ENCODE data around the gene SPATA24. TPM values are rescaled to one million over a fixed set of nuclear protein-coding genes. Genes with fewer than 3 reads are reported as not detected.

SPATA24 gene
- polyA plus RNA-seq, 3 donors: 1.6 to 3.5 (median 3.2) TPM

DNA sequence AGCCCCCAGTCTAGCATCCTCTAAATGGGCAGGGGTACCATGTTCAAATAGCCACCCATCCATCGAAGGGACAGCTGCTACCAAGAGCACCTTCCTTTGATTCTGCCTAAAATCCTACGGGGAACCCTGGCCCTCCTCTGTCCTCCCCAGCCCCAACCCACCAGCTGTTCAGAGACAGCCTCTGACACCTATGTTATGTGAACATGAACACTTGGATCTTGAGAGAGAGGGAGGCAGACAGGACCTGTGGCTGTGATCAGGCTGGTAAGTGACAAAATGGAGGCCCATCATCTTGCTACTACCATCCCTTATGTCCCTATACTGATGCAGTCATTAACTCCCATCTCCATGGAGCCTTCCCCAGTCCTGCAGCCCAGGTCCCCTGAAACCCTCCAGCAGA, 29.0 kb downstream of the SPATA24 start:
- Mint-ChIP-seq H3K27me3 (ENCODE audit: low read depth in 3 of 3) (peaks cover 0 to 12% (median 0%) of the 10 kb centered on the region in 3 donors), H3K4me1 (no peaks in the 10 kb centered on the region), H3K9me3 (peaks cover 0 to 3% (median 0%) of the 10 kb centered on the region in 7 donors), H3K27ac (no peak overlapping the region), H3K36me3 (peaks cover 28 to 50% of the 10 kb centered on the region in 2 donors), H3K4me3 (no peak overlapping the region)
- Histone ChIP-seq H3K79me2 (ENCODE audit: insufficient read depth, low read length) (no peaks in the 10 kb centered on the region), H3K27ac (ENCODE audit: low read depth in 1 of 2, low read length in 2 of 2) (no peak overlapping the region), H3K27me3 (ENCODE audit: control insufficient read depth in 2 of 2, insufficient read depth in 2 of 2, low read length in 2 of 2) (no peaks in the 10 kb centered on the region), H3K9me3 (replicated peaks in 1 of 2; ENCODE audit: control insufficient read depth in 1 of 2, insufficient read depth in 1 of 2, low read length in 2 of 2) (no peaks in the 10 kb centered on the region), H3K4me1 (ENCODE audit: control insufficient read depth in 1 of 2, insufficient read depth in 2 of 2, low read length in 2 of 2) (no peaks in the 10 kb centered on the region), H3K4me3 (replicated peaks in 1 of 3; ENCODE audit: low read depth in 2 of 3, low read length in 3 of 3) (no peak overlapping the region), H2AFZ (ENCODE audit: insufficient read depth, low read depth, low read length, poor library complexity, severe bottlenecking) (no peak overlapping the region), H3K4me2 (replicated peaks; ENCODE audit: extremely low read depth, low read length, poor library complexity, severe bottlenecking) (no peak overlapping the region), H3K9ac (ENCODE audit: insufficient read depth, low read length, poor library complexity, severe bottlenecking) (no peak overlapping the region), H4K20me1 (ENCODE audit: insufficient read depth, low read length) (peaks cover 2% of the 10 kb centered on the region), H3K36me3 (replicated peaks in 1 of 2; ENCODE audit: control insufficient read depth in 1 of 2, insufficient read depth in 2 of 2, low read length in 2 of 2) (peaks cover 15 to 37% of the 10 kb centered on the region in 2 donors)
- intact Hi-C loops (cut with micrococcal nuclease): no loop called here
- TF ChIP-seq CTCF (IDR thresholded peaks at IDR 0.05): no peak
- WGBS (ENCODE audit: insufficient coverage): 100% methylated on average over 1 of the region's 2 CpGs
- no peak for DNase-seq

GRCh38 chr5:139371482-139372435, 32.1 kb downstream of the SPATA24 start:
- H3K27ac Mint-ChIP-seq: peak overlapping the region in 1 of 7 donors; percentile 42
- H3K36me3 Mint-ChIP-seq: peaks cover 47 to 69% of the 10 kb centered on the region in 2 donors

More at GRCh38 chr5:139371482-139372435, 32.1 kb downstream of the SPATA24 start:
- Histone ChIP-seq H4K20me1 (ENCODE audit: insufficient read depth, low read length) (peaks cover 3% of the 10 kb centered on the region), H3K9me3 (replicated peaks in 1 of 2; ENCODE audit: control insufficient read depth in 1 of 2, insufficient read depth in 1 of 2, low read length in 2 of 2) (no peaks in the 10 kb centered on the region), H3K27ac (ENCODE audit: low read depth in 1 of 2, low read length in 2 of 2) (no peak overlapping the region), H2AFZ (ENCODE audit: insufficient read depth, low read depth, low read length, poor library complexity, severe bottlenecking) (no peak overlapping the region), H3K79me2 (ENCODE audit: insufficient read depth, low read length) (no peaks in the 10 kb centered on the region), H3K4me1 (ENCODE audit: control insufficient read depth in 1 of 2, insufficient read depth in 2 of 2, low read length in 2 of 2) (no peaks in the 10 kb centered on the region), H3K36me3 (replicated peaks in 1 of 2; ENCODE audit: control insufficient read depth in 1 of 2, insufficient read depth in 2 of 2, low read length in 2 of 2) (peaks cover 39 to 66% of the 10 kb centered on the region in 2 donors), H3K27me3 (ENCODE audit: control insufficient read depth in 2 of 2, insufficient read depth in 2 of 2, low read length in 2 of 2) (no peaks in the 10 kb centered on the region), H3K4me3 (replicated peaks in 1 of 3; ENCODE audit: low read depth in 2 of 3, low read length in 3 of 3) (no peak overlapping the region), H3K4me2 (replicated peaks; ENCODE audit: extremely low read depth, low read length, poor library complexity, severe bottlenecking) (no peak overlapping the region), H3K9ac (ENCODE audit: insufficient read depth, low read length, poor library complexity, severe bottlenecking) (no peak overlapping the region)
- Mint-ChIP-seq H3K4me1 (no peaks in the 10 kb centered on the region), H3K27me3 (ENCODE audit: low read depth in 3 of 3) (no peaks in the 10 kb centered on the region), H3K4me3 (no peak overlapping the region), H3K9me3 (peaks cover 0 to 5% (median 0%) of the 10 kb centered on the region in 7 donors)
- whole genome bisulfite sequencing (ENCODE audit: insufficient coverage): no CpG with 5 or more reads among the region's 7 CpGs
- no peak for TF ChIP-seq CTCF (IDR thresholded peaks at IDR 0.05)
- DNase-seq: no peak
- intact Hi-C loops (cut with micrococcal nuclease): no loop called here

Measured in CD14-positive monocyte (primary cell).